AG10803 (cell line): ENCODE results near the gene C1R.

Experiments used
- DNase-seq: peaks from one replicate; pipeline ENCODE4 v3.0.0; 2010; ENCODE audit warnings: low read depth
- H3K4me3 ChIP-seq: 2 replicates; pipeline ENCODE4 v1.5.1; 2011; ENCODE audit warnings: mild to moderate bottlenecking, low read length, control low read depth
- TF ChIP-seq, protein P1 (sequence below): conservative IDR thresholded peaks from 2 replicates; pipeline ENCODE4 v1.5.1; 2011; ENCODE audit warnings: mild to moderate bottlenecking, low read length, control low read depth, inconsistent platforms

The C1R gene

DNA sequence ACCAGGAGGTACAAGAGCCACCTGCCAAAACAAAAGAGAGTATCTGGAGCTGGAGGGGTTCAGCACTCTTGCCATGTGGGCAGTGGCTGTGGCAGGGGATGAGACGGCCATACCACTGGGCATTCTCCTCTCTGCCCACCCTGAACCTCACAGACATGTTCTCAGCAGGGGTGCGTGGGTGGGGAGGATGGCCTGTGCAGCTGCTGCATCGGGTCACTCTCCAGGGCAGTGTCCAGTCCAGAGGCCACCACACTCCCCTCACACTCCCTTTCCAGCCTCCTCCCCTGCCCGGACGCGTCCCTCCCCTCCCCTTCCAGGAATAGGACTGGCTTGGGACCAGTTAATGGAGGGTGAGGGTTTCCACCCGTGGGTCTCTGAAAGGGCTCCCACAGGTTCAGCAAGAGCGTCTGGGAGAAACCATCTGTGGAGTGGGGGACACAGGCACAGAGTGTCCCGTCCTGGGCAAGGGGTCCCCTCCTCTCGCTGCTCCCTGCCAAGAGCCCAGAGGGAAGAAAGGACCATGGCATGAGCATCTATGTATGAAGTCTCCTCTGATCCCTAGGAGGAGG, 501 bp downstream of the C1R start:
- TF ChIP-seq, protein P1, sequence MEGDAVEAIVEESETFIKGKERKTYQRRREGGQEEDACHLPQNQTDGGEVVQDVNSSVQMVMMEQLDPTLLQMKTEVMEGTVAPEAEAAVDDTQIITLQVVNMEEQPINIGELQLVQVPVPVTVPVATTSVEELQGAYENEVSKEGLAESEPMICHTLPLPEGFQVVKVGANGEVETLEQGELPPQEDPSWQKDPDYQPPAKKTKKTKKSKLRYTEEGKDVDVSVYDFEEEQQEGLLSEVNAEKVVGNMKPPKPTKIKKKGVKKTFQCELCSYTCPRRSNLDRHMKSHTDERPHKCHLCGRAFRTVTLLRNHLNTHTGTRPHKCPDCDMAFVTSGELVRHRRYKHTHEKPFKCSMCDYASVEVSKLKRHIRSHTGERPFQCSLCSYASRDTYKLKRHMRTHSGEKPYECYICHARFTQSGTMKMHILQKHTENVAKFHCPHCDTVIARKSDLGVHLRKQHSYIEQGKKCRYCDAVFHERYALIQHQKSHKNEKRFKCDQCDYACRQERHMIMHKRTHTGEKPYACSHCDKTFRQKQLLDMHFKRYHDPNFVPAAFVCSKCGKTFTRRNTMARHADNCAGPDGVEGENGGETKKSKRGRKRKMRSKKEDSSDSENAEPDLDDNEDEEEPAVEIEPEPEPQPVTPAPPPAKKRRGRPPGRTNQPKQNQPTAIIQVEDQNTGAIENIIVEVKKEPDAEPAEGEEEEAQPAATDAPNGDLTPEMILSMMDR: no peak
- peak overlapping the region; percentile 97 for H3K4me3 ChIP-seq
- DNase-seq: peak; percentile 9

DNA sequence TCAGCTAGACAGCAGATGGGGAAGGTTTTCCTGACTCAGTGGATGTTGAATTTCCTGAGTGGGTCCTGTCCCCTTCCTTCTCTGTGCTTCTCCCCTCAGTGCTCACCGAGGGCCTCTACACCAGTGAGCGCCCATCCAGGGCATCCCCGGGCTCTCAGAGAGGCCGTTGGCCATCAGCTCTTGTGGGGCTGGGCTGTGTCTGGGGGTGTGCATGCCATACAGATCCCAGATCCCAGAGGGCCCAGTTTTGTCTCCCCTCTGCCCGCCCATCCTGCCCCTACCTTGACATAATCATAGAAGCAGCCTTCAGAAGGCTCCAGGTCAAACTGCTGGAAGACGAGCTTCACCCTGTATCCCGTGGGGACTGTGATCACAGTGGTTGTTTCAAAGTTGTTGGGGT, 1.1 kb downstream of the C1R start:
- H3K4me3 ChIP-seq: peak overlapping the region; percentile 97
- TF ChIP-seq, protein P1: no peak
- no peak for DNase-seq

DNA sequence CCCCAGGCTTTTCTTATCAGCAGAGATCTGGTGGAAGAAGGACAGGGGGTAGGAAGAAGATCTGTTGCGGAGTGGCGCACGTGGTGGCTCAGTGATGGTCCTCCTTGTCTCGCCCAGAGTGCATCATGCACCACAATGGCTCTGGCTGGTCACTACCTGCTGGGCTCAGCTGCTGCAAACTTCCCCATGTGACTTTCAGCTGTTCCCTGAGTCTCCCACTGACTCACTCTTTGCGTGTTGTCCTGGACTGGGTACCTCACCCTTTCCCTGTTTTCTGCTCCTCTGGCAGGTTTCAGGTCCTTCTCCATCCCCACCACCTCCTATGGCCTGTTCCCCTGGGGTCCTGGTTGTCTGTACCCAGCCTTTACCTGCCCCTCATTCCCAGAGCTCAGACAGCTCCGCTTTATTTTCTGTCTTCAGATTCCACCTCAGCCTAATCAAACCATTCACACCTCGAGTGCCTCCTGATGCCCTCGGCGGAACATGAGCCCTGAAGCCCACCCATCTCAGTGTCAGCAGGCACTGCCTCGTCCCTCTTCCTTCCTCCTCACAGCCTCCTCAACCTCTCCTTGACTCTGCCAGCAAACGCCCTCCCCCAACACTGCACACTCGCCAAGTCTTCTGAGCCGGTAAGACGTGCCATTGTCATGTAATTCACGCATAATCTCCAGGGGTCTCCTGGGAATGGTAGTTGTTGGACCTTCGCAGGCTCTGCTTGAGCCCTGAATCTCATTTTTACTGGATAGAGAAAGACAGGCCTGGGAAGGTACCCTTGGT, 1.8 kb downstream of the C1R start:
- peak overlapping the region; percentile 97 for H3K4me3 ChIP-seq
- DNase-seq: peak; percentile 9
- TF ChIP-seq, protein P1: no peak

DNA sequence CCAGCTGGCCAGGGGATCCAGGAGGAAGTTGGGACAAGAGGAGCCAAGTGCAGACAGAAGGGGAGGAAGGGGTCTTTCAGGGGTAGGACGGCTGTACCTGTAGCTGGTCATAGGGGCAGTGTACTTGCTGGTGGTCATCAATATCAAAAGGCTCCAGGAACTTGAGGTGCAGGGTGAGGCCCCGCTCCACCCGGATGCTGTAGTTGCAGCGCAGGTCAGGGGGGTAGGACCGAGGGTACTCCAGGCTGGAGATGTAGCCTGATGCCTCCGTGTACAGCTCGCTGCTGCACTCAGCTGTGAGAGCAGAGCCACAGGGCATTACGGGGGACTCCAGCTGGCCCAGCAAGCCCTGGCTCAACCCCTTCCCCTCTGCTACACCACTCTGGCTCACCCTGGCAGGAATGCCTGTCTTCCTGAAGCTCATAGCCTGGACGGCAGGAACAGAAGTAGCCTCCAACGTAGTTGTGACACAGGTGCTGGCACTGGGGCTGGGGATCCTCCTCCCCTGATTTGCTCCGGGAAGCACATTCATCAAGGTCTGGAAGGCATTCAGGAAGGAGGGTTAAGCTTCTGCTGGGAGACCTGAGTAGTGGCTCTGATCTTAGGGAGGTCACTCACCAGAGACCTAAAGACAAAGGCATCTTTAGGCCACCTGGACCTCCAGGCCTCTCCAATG, 2.9 kb downstream of the C1R start:
- TF ChIP-seq, protein P1: no peak
- H3K4me3 ChIP-seq: no peak overlapping the region
- DNase-seq: no peak

DNA sequence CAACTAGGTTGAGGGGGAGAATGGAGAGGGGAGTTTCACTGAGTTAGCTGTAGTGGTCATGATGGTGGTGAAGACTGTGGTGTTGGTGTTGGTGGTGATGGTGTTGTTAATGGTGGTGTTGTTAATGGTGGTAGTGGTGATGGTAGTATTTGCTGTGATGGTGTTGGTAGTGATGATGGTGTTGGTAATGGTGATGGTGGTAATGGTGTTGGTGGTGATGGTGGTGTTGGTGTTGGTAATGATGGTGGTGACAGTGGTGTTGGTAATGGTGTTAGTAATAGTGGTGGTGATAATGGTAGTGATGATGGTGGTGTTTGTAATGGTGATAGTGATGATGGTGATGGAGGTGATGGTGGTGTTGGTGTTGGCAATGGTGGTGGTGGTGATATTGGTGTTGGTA, 9.1 kb downstream of the C1R start:
- no peak for DNase-seq
- TF ChIP-seq, protein P1: no peak
- no peak overlapping the region for H3K4me3 ChIP-seq

DNA sequence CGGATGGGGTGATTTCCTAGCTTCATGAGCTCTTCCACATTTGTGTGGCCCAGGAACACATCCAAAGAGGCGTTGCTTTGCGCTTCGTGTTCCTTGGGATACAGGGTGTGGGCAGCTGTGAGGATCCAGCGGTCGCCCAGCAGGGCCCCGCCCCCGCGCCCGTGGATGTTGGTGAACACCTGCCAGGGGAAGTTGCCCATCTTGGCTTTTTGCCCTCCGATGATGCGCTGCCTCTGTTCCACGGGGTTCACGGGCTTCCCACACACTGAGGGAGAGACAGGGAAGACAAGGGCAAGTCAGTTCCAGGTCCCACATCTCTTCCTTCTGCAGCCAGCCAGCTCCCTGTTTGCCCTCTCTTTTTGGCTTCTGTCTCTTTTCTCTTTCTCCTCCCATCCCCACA, 11.2 kb downstream of the C1R start:
- TF ChIP-seq, protein P1: no peak
- H3K4me3 ChIP-seq: no peak overlapping the region
- DNase-seq: no peak

DNA sequence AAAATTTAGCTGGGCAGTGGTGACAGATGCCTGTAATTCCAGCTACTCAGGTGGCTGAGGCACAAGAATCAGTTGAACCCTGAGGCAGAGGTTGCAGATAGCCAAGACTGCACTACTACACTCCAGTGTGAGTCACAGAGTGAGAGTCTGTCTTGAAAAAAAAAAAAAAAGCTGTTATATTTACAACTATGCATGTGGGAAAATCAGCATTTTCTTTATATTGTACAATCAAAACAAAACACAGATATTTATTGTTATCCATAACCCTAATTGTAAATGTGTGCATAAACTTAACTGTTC, 12.5 kb downstream of the C1R start:
- peak; percentile 56 for DNase-seq
- no peak overlapping the region for H3K4me3 ChIP-seq
- TF ChIP-seq, protein P1: no peak
